DMS53 treated with DMSO at 0.1 percent for 48 hours (cell line): Measurements from ENCODE around the gene SBF1.

Experiments
- DNase-seq: peaks from one replicate; lab custom pipeline; 2025; ENCODE audit not compliant: unreplicated experiment; lab: John Stamatoyannopoulos, UW

The SBF1 gene

GRCh38 chr22:50485221-50486131 is 10.6 kb upstream of the SBF1 start:
- DNase-seq, result peak; percentile 20

GRCh38 chr22:50483977-50484853 is 9.4 kb upstream of the SBF1 start:
- no peak for DNase-seq

GRCh38 chr22:50483556-50483955 is 8.7 kb upstream of the SBF1 start:
- no peak for DNase-seq

GRCh38 chr22:50483106-50483505 is 8.3 kb upstream of the SBF1 start:
- DNase-seq, result no peak

GRCh38 chr22:50482107-50483074 is 7.6 kb upstream of the SBF1 start:
- DNase-seq, result no peak

- no peak for DNase-seq
Measured at GRCh38 chr22:50481440-50482106, 6.7 kb upstream of the SBF1 start, which contains the start of gene ADM2. ADM2 (plus strand) TSS chr22:50481543; CDS start chr22:50481848, 305 bp downstream.

- DNase-seq, result no peak
Measured at GRCh38 chr22:50481045-50481439, 6.2 kb upstream of the SBF1 start.

- no peak for DNase-seq
Measured at GRCh38 chr22:50479721-50480120, 4.9 kb upstream of the SBF1 start.

- DNase-seq, result no peak
Measured at GRCh38 chr22:50477923-50478322, 3.1 kb upstream of the SBF1 start.

GRCh38 chr22:50476868-50477267 is 2.0 kb upstream of the SBF1 start:
- DNase-seq, result no peak

GRCh38 chr22:50475652-50476002 is 792 bp upstream of the SBF1 start:
- DNase-seq, result no peak

- DNase-seq, result no peak
Measured at GRCh38 chr22:50473855-50474671, 772 bp downstream of the SBF1 start.

GRCh38 chr22:50473088-50473487 is 1.7 kb downstream of the SBF1 start:
- no peak for DNase-seq

GRCh38 chr22:50471962-50472361 is 2.9 kb downstream of the SBF1 start:
- DNase-seq, result no peak

- DNase-seq, result no peak
Measured at GRCh38 chr22:50471197-50471847, 3.5 kb downstream of the SBF1 start.

- DNase-seq, result no peak
Measured at GRCh38 chr22:50470491-50470890, 4.3 kb downstream of the SBF1 start.

- DNase-seq, result no peak
Measured at GRCh38 chr22:50469377-50470305, 5.2 kb downstream of the SBF1 start.

GRCh38 chr22:50468626-50469025 is 6.2 kb downstream of the SBF1 start:
- no peak for DNase-seq
